ENCODE results near the gene CYP4F22.

Gene CYP4F22

GRCh38 chr19:15536350-15536749 lies 28.0 kb downstream of the CYP4F22 start:
- no peak for DNase-seq (ENCODE audit: low spot score)

- no peak for DNase-seq (ENCODE audit: low spot score)
These were observed 30.4 kb downstream of the CYP4F22 start for GRCh38 chr19:15538774-15539173.

GRCh38 chr19:15539638-15540037 lies 31.3 kb downstream of the CYP4F22 start:
- no peak for DNase-seq (ENCODE audit: low spot score)

- no peak for DNase-seq (ENCODE audit: low spot score)
These were observed 32.1 kb downstream of the CYP4F22 start for GRCh38 chr19:15540435-15540834.

- no peak for DNase-seq (ENCODE audit: low spot score)
These were observed 36.0 kb downstream of the CYP4F22 start for GRCh38 chr19:15544283-15544682.

- no peak for DNase-seq (ENCODE audit: low spot score)
These were observed 36.6 kb downstream of the CYP4F22 start for GRCh38 chr19:15544970-15545369.

- DNase-seq (ENCODE audit: low spot score): no peak
These were observed 40.3 kb downstream of the CYP4F22 start for GRCh38 chr19:15548648-15549047.

GRCh38 chr19:15549581-15549980 lies 41.3 kb downstream of the CYP4F22 start:
- DNase-seq (ENCODE audit: low spot score): no peak

GRCh38 chr19:15550273-15550672 lies 41.9 kb downstream of the CYP4F22 start:
- DNase-seq (ENCODE audit: low spot score): no peak

- no peak for DNase-seq (ENCODE audit: low spot score)
These were observed 42.6 kb downstream of the CYP4F22 start for GRCh38 chr19:15550929-15551292.

- no peak for DNase-seq (ENCODE audit: low spot score)
These were observed 43.1 kb downstream of the CYP4F22 start for GRCh38 chr19:15551293-15552004.

- no peak for DNase-seq (ENCODE audit: low spot score)
These were observed 46.7 kb downstream of the CYP4F22 start for GRCh38 chr19:15555021-15555420.

GRCh38 chr19:15555759-15556633 lies 47.7 kb downstream of the CYP4F22 start:
- peak; percentile 93 for DNase-seq (ENCODE audit: low spot score)

- no peak for DNase-seq (ENCODE audit: low spot score)
These were observed 48.4 kb downstream of the CYP4F22 start for GRCh38 chr19:15556634-15557181.

- no peak for DNase-seq (ENCODE audit: low spot score)
These were observed 48.9 kb downstream of the CYP4F22 start for GRCh38 chr19:15557223-15557622.

GRCh38 chr19:15562145-15562544 lies 53.8 kb downstream of the CYP4F22 start:
- DNase-seq (ENCODE audit: low spot score): no peak

GRCh38 chr19:15562861-15563260 lies 54.5 kb downstream of the CYP4F22 start:
- no peak for DNase-seq (ENCODE audit: low spot score)

GRCh38 chr19:15563325-15563794 lies 55.0 kb downstream of the CYP4F22 start:
- DNase-seq (ENCODE audit: low spot score): no peak

GRCh38 chr19:15563931-15564330 lies 55.6 kb downstream of the CYP4F22 start:
- DNase-seq (ENCODE audit: low spot score): no peak

- DNase-seq (ENCODE audit: low spot score): no peak
These were observed 56.3 kb downstream of the CYP4F22 start for GRCh38 chr19:15564534-15565168.

GRCh38 chr19:15570420-15570819 lies 62.1 kb downstream of the CYP4F22 start:
- DNase-seq (ENCODE audit: low spot score): no peak

GRCh38 chr19:15575406-15575805 lies 67.1 kb downstream of the CYP4F22 start:
- no peak for DNase-seq (ENCODE audit: low spot score)

Data from COLO829 (cell line).